ENCODE measurements around the gene CFAP299.

Gene CFAP299

DNA sequence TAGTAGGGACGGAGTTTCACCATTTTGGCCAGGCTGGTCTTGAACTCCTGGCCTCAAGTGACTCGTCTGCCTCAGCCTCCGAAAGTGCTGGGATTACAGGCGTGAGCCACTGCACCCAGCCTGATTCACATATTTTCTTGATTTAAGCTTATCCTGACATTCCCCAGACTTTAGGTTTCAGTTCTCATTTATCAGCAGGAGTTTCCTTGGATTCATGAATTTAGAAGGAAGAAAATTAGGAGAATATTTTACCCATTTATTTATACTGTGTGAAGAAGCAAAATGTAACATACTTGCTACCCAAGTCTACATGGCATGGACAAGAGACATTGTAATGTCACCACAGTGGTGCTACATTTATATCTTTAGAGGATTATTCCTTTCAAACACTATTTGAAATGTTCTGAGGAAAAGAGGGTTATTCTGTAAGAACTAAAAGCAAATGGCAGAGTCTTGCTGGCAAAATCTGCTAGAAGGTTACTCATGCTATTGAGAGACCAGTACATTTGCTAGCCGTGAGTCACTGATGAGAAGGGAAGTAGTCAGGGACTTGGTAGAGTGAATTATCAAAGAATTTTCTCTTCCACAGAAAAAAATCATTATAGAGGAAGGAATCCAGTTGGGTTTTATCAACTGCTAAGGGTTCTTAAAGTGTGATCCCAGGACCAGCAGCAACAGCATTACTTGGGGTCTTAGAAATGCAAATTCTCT, 26.1 kb upstream of the CFAP299 start:
- H4K20me1 ChIP-seq (ENCODE audit: low read depth, low read length), result no peaks in the 10 kb centered on the region
- H3K36me3 ChIP-seq (ENCODE audit: low read length), result no peaks in the 10 kb centered on the region
- H3K27me3 ChIP-seq (ENCODE audit: low read length), result no peaks in the 10 kb centered on the region
- no peak overlapping the region for H3K4me2 ChIP-seq (ENCODE audit: low read depth, low read length, poor library complexity, severe bottlenecking)
- no peak overlapping the region for H3K27ac ChIP-seq (ENCODE audit: low read depth, low read length)
- H3F3A ChIP-seq (ENCODE audit: insufficient read depth), result no peaks in the 10 kb centered on the region
- H3K9me2 ChIP-seq (replicated peaks; ENCODE audit: insufficient read depth, low read length), result no peaks in the 10 kb centered on the region
- H3K79me2 ChIP-seq (ENCODE audit: insufficient read depth, low read length), result no peaks in the 10 kb centered on the region
- TF ChIP-seq, protein P1, sequence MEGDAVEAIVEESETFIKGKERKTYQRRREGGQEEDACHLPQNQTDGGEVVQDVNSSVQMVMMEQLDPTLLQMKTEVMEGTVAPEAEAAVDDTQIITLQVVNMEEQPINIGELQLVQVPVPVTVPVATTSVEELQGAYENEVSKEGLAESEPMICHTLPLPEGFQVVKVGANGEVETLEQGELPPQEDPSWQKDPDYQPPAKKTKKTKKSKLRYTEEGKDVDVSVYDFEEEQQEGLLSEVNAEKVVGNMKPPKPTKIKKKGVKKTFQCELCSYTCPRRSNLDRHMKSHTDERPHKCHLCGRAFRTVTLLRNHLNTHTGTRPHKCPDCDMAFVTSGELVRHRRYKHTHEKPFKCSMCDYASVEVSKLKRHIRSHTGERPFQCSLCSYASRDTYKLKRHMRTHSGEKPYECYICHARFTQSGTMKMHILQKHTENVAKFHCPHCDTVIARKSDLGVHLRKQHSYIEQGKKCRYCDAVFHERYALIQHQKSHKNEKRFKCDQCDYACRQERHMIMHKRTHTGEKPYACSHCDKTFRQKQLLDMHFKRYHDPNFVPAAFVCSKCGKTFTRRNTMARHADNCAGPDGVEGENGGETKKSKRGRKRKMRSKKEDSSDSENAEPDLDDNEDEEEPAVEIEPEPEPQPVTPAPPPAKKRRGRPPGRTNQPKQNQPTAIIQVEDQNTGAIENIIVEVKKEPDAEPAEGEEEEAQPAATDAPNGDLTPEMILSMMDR (IDR thresholded peaks at IDR 0.05; ENCODE audit: insufficient read depth, low read length, poor library complexity, severe bottlenecking), result no peak
- TF ChIP-seq EZH2phosphoT487 (conservative IDR thresholded peaks at IDR 0.05; ENCODE audit: low read length), result no peak
- no peak overlapping the region for H2AFZ ChIP-seq (ENCODE audit: low read depth, low read length, severe bottlenecking)
- no peak overlapping the region for H3K9ac ChIP-seq (ENCODE audit: low read length)
- H3K4me3 ChIP-seq (ENCODE audit: insufficient read depth, low read length, poor library complexity, severe bottlenecking), result no peak overlapping the region
- H3K9me3 ChIP-seq (ENCODE audit: insufficient read depth, low read length), result no peaks in the 10 kb centered on the region

DNA sequence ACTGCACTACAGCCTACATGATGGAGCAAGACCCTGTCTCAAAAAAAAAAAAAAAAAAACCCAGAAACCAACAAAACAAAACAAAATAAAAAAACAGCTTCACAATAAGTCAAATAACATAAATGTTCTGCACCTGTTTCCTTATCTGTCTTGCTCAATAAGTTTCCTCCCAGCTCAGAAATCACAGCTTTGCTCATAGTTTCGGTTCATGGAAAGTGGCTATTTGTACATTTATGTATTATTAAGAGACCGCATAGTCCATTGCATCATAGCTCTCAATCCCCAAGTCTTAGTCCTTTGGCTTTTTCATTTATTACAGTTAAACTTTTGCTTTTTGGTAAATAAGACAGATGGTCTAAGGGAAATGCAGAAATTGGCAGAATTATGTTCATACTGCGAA, 24.4 kb upstream of the CFAP299 start:
- H3K9me2 ChIP-seq (replicated peaks; ENCODE audit: insufficient read depth, low read length), result no peaks in the 10 kb centered on the region
- H3K27me3 ChIP-seq (ENCODE audit: low read length), result no peaks in the 10 kb centered on the region
- no peak overlapping the region for H3K4me2 ChIP-seq (ENCODE audit: low read depth, low read length, poor library complexity, severe bottlenecking)
- H3K27ac ChIP-seq (ENCODE audit: low read depth, low read length), result no peak overlapping the region
- no peaks in the 10 kb centered on the region for H3K36me3 ChIP-seq (ENCODE audit: low read length)
- H3K9ac ChIP-seq (ENCODE audit: low read length), result no peak overlapping the region
- no peaks in the 10 kb centered on the region for H3K9me3 ChIP-seq (ENCODE audit: insufficient read depth, low read length)
- no peaks in the 10 kb centered on the region for H3F3A ChIP-seq (ENCODE audit: insufficient read depth)
- no peak overlapping the region for H3K4me3 ChIP-seq (ENCODE audit: insufficient read depth, low read length, poor library complexity, severe bottlenecking)
- H2AFZ ChIP-seq (ENCODE audit: low read depth, low read length, severe bottlenecking), result no peak overlapping the region
- TF ChIP-seq EZH2phosphoT487 (conservative IDR thresholded peaks at IDR 0.05; ENCODE audit: low read length), result no peak
- TF ChIP-seq, protein P1 (IDR thresholded peaks at IDR 0.05; ENCODE audit: insufficient read depth, low read length, poor library complexity, severe bottlenecking), result no peak
- no peaks in the 10 kb centered on the region for H4K20me1 ChIP-seq (ENCODE audit: low read depth, low read length)
- H3K79me2 ChIP-seq (ENCODE audit: insufficient read depth, low read length), result no peaks in the 10 kb centered on the region

DNA sequence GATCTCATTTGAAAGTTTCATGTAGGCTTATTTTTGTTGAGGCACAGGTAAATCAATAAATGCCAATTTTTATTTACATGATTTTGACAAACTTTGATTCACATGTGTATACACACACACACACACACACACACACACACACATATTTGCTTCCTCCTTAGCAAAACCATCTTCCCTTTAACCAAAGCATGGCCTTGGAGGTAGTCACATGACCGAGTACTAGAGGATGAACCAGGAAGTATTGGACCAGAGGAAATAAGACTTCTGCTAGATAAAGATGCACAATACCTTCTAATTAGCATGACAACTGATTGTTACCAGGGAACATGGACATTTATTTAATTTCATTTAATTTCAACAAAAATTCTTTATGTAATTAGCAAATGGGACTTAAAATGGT, 23.4 kb upstream of the CFAP299 start:
- Histone ChIP-seq H3K4me3 (ENCODE audit: insufficient read depth, low read length, poor library complexity, severe bottlenecking) (no peak overlapping the region), H3K9me2 (replicated peaks; ENCODE audit: insufficient read depth, low read length) (no peaks in the 10 kb centered on the region), H3K9ac (ENCODE audit: low read length) (no peak overlapping the region), H3K9me3 (ENCODE audit: insufficient read depth, low read length) (no peaks in the 10 kb centered on the region), H3K27me3 (ENCODE audit: low read length) (no peaks in the 10 kb centered on the region), H3F3A (ENCODE audit: insufficient read depth) (no peaks in the 10 kb centered on the region), H3K27ac (ENCODE audit: low read depth, low read length) (no peak overlapping the region), H4K20me1 (ENCODE audit: low read depth, low read length) (no peaks in the 10 kb centered on the region), H2AFZ (ENCODE audit: low read depth, low read length, severe bottlenecking) (no peak overlapping the region), H3K36me3 (ENCODE audit: low read length) (no peaks in the 10 kb centered on the region), H3K4me2 (ENCODE audit: low read depth, low read length, poor library complexity, severe bottlenecking) (no peak overlapping the region), H3K79me2 (ENCODE audit: insufficient read depth, low read length) (no peaks in the 10 kb centered on the region)
- no peak for TF ChIP-seq EZH2phosphoT487 (conservative IDR thresholded peaks at IDR 0.05; ENCODE audit: low read length)
- TF ChIP-seq, protein P1 (IDR thresholded peaks at IDR 0.05; ENCODE audit: insufficient read depth, low read length, poor library complexity, severe bottlenecking), result no peak
